Stimulated activated CD8-positive, alpha-beta memory T cell treated with anti-CD3 and anti-CD28 coated beads, Interleukin-12 subunit alpha, Interleukin-12 subunit beta, amount 100 ng/mL, for 24 hours (primary cell): Measurements from ENCODE around the gene C11orf54.
"Not testable (repeated sequence)": the region's sequence is repeated elsewhere in the genome, so short reads cannot be mapped to it uniquely, and the experiment has no call there.

Experiments
- DNase-seq: peaks from one replicate; pipeline ENCODE4 v3.0.0-alpha.2; 2020; ENCODE audit errors: extremely low read depth

C11orf54 gene

GRCh38 chr11:93766504-93766903, 25.0 kb downstream of the C11orf54 start:
- DNase-seq: no peak

- no peak for DNase-seq
These were observed 25.5 kb downstream of the C11orf54 start for GRCh38 chr11:93767018-93767417.

DNA sequence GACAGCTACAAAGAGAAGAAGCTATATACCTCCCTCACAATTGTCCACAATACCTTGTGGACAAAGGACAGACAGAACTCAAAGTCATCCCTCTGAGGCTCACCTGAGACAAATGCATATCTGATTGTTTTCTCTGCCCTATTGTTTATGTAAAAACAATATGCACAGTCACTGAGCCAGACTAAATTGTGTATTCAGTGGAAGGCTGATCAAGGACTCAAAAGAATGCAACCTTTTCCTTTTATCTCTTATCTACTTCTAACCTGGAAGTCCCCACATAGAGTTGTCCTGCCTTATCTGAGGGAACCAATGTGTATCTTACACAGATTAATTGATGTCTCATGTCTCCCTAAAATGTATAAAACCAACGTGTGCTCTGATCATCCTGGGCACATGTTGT, 28.7 kb downstream of the C11orf54 start:
- no peak for DNase-seq

- DNase-seq: no peak
These were observed 30.7 kb downstream of the C11orf54 start for GRCh38 chr11:93772123-93772522.

GRCh38 chr11:93773045-93773477, 31.6 kb downstream of the C11orf54 start:
- no peak for DNase-seq

DNA sequence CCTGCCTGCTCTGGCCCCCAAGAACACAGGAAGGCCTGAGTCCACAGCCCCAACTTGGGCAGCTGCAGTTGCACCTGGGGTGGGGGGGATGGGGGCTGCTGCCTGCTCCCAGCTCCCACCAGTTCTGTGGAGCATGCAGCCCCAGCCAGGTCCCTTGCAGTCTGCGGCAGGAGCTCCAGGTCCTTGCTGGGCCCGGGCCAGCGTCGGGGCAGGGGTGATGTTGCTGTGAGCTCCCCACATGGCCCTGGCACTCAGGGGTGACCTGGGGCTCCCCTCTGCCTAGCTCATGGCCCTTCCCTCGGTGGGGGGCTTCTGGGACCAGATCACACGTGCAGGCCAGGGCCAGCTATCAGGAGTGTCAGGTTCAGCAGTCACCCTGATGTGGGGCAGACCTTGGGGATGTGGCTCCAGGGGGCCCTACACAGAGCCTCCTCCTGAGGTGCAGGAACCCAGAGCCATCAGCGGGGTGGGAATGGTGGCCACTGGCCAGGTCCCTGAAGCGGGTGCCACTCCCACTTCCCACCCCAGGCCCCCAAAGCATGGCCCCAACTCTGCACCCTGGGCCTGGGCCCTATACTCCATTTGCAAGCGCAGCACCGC, 32.2 kb downstream of the C11orf54 start:
- no peak for DNase-seq

DNA sequence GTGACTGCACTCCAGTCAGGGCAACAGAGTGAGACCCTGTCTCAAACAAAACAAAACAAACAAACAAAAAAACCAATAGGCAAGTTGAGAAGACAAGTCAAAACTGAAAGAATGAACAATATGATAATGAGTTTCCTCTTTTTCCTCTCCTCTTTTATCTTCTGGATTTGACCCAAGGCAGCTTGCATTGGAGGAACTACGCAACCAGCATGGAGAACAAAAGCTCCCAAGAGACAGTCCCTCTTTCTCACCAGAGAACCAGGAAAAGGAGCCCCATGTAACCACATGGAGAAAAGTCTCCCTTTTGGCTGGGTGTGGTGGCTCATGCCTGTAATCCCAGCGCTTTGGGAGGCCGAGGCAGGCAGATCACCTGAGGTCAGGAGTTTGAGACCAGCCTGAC, 33.1 kb downstream of the C11orf54 start:
- not testable (repeated sequence) for DNase-seq

GRCh38 chr11:93775289-93775688, 33.8 kb downstream of the C11orf54 start:
- DNase-seq: no peak

DNA sequence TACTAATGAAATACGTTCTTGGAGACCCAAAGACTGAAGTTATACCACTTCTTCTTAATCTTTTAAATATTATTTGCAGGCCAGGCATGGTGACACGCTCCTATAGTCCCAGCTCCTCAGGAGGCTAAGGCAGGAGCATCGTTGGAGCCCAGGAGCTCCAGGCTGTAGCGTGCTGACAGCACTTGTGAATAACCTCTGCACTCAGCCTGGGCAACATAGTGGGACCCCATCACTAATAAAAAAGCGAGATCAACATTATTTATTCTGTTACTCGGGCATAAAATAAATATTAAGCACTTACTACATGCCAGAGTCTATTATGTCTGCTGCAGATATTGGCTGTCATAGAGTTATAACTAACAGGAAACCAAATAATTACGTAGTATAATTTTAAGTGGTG, 41.9 kb downstream of the C11orf54 start:
- DNase-seq: no peak

DNA sequence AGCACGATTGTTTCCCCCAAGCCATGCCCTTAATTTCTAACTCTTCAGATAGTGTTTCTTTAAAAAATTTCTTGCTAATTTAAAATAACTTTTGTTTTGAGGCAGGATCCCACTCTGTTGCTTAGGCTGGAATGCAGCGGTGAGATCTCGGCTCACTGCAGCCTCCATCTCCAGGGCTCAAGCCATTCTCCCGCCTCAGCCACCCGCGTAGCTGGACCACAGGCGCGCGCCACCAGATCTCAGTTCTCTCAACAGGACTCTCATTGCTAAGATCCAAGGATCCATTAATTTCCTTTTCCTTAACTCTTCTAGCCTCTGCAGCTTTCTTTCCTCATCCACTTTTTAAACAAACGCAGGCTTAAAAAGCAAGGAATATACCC, 42.3 kb downstream of the C11orf54 start:
- DNase-seq: no peak

GRCh38 chr11:93784145-93784934, 42.9 kb downstream of the C11orf54 start, which contains the start of gene MED17:
TSS of gene MED17 (plus strand) at chr11:93784282. CDS start at chr11:93784514, 232 bp downstream.
- DNase-seq: peak; percentile 78

GRCh38 chr11:93784935-93785360, 43.5 kb downstream of the C11orf54 start:
- no peak for DNase-seq

DNA sequence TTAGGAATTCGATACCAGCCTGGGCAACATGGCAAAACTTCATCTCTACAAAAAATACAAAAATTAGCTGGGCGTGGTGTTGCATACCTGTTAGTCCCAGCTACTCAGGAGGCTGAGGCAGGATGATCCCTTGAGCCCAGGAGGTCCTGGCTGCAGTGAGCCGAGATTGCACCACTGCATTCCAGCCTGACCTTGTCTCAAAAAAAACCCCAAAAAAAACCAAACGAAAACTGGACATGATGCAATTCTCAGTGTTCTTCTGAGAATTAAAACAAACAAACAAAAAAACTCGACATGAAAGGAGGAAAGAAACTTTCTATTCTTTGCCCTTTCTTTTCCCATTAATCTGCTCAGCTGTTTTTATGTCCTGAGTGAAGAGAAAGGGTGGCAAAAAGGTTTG, 50.0 kb downstream of the C11orf54 start:
- DNase-seq: no peak

DNA sequence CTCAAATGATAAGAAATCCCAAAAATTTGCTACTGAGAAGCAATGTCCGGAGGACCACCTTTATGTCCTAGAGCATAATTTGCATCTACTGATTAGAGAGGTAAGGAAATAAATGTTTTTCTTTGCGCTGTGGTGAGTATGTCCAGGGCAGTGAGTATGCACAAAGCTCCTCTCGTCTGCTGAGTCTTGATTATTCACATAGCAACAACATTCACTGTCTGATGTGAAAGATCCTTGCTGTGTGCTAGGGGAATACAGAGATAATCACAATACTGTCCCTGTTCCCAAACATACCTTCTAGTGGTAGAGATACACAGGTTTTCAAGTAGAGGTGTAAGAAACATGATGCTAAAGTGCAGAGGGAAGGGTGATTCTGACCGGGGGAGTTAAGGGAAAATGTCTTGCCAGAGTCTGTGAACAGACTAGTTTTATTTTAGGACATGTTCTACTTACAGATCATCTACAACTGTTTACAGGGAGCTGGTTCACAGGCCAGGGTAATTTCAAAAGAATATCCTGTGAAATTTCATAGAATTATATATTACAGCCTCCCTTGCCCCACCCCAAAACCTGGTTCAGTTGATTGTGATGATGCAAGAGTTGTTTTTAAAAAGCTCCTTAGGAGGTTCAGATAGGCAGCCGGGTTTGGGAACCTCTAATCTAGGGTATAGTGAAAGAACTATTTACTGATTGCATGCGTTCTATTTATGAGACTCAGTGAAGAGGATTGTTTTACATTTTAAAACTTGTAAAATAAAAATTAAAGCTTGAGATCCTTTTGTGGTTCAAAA, 55.2 kb downstream of the C11orf54 start:
- DNase-seq: no peak

- no peak for DNase-seq
These were observed 59.9 kb downstream of the C11orf54 start for GRCh38 chr11:93801366-93801765.

- no peak for DNase-seq
These were observed 63.4 kb downstream of the C11orf54 start for GRCh38 chr11:93804879-93805278.

- DNase-seq: no peak
These were observed 66.5 kb downstream of the C11orf54 start for GRCh38 chr11:93807980-93808379.

- DNase-seq: no peak
These were observed 72.5 kb downstream of the C11orf54 start for GRCh38 chr11:93813974-93814373.
